ENCODE measurements around the gene COX8C.
"Not testable (repeated sequence)": the region's sequence is repeated elsewhere in the genome, so short reads cannot be mapped to it uniquely, and the experiment has no call there.

The COX8C gene

DNA sequence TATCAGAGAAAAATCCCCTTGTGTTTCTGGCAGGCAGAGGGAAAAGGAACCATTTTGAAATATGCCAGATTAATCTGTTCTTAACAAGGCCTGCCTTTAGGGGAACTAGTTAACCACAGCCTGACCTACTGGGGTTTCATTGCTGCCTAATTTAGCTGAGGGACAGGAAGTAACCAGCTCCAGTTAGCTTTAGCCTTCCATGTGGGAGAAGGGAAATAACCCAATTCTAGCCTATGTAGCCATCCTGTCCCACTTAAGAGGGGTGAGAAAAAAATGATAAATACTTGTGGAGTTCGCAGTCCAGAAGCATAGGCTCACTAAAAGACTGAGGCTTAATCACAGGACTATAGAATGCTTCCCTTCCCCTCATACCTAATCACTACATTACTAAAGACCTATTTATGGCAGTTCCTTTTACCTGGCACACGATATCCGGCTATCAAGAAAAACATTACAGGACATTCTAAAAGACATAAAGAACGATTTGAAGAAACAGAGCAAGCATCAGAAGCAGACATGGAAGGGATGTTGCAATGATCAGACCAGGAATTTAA is 22.8 kb downstream of the COX8C start:
- no peak for DNase-seq (ENCODE audit: low read depth in 2 of 2)

DNA sequence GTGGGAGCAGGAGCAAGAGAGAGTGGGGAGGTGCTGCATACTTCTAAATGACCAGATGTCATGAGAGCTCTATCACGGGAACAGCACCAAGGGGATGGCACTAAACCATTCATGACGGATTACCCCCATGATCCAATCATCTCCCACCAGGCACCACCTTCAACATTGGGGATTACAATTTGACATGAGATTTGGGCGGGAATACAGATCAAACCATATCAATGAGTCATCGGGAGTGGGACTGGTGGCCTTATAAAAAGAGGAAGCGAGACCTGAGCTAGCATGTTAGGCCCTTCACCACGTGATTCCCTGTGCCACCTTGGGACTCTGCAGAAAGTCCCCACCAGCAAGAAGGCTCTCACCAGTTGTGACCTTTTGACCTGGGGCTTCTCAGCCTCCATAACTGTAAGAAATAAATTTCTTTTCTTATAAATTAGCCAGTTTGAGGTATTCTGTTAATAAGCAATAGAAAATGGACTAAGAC is 28.7 kb downstream of the COX8C start:
- no peak for DNase-seq (ENCODE audit: low read depth in 2 of 2)

DNA sequence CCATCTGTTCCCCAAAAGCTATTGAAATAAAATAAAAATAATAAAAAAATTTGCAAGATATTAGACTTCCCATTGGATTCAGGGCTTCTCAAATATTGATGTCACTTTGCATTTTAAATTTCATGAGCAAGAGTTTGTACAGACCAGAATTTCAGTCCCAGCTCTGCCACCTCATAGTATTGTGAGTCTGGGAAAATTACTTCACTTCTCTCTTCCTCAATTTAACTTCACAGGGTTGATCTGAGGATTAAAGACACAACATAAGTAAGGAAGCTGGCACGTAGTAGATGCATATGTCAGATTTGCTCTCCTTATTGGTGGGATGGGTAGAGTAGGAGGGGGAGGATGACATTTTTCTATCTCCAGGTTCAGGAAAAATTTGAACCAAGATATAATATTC is 32.8 kb downstream of the COX8C start:
- no peak for DNase-seq (ENCODE audit: low read depth in 2 of 2)

DNA sequence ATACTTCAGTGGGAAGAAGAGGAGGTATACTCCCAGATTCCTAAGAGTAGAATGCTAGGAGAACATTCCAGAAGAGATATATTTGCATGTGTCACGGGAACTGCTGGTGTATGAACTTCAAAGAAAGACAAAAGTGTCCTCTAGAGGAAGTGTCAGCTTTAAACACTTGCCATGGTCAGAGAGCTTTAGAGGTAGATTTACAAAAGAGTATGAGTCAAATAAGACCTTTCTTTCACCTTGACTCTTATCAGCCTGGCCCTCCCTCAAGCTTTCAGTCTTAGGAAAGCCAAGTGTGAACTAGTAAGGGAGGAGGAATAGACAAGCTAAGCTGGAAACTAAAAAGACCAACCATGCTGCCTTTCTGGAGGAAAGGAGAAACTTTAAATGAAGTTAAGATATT is 34.7 kb downstream of the COX8C start:
- DNase-seq (ENCODE audit: low read depth in 2 of 2), result no peak

DNA sequence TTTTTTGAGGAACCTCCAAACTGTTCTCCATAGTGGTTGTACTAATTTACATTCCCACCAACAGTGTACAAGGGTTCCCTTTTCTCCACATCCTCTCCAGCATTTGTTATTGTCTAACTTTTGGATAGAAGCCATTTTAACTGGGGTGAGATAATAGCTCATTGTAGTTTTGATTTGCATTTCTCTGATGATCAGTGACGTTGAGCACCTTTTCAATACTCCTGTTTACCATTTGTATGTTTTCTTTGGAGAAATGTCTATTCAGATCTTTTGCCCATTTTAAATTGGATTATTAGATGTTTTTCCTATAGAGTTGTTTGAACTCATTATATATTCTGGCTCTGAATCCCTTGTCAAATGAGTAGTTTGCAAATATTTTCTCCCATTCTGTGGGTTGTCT is 37.3 kb downstream of the COX8C start:
- not testable (repeated sequence) for DNase-seq (ENCODE audit: low read depth in 2 of 2)

DNA sequence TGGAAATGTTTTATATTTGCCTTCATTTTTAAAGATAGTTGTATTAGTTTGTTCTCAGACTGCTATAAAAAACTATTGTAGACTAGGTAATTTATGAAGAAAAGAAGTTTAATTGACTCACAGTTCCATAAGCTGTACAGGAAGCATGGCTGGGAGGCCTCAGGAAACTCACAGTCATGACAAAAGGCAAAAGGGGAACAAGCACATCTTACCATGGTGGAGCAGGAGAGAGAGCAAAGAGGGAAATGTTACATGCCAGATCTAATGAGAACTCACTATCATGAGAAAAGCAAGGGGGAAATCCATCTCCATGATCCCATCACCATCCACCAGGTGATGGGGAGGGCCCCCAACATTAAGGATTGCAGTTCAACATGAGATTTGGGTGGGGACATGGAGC is 48.2 kb downstream of the COX8C start:
- no peak for DNase-seq (ENCODE audit: low read depth in 2 of 2)

DNA sequence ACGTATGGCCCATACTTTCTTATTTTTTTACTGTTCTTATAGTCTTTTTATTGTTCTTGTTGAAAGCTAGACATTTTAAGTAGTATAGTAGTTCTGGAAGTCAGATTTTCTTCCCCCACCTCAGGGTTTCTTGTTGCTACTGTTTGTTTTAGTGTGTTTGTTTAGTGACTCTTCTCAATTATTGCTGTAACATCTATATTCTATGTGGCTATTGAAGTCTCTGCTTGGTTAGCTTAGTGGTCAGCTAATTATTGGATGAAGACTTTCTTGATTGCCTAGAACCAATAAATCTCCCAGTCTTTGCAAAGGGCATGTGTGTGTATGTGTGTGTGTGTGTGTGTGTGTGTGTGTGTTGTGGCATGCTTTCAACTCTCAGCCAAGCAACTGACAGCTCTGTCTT is 49.5 kb downstream of the COX8C start:
- no peak for DNase-seq (ENCODE audit: low read depth in 2 of 2)
